ENCODE data around the gene UBE2L3.
"Not testable (repeated sequence)": the region's sequence is repeated elsewhere in the genome, so short reads cannot be mapped to it uniquely, and the experiment has no call there.

The UBE2L3 gene

DNA sequence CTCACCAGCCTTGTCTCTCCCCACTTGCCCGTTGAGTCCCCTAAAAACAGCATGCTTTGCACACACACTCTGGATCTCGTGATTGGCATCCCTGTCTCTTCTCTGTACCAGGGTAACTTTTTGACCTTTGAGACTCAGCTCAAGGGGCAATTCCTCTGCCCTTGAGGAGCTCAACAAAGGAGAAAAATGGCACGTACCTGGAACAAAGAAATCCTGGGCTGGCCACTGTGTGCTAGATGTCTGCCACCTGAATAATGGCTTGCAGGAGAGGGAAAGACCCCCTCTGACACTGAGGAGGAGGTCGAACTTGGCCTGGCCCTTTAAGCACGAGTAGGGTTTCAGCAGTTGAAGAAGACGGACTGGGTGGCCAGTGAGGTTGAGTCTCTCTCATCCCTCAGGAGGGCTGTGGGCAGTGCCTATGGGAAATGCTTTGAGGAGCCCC is 5.8 kb downstream of the UBE2L3 start:
- Histone ChIP-seq H3K4me3 (ENCODE audit: insufficient read depth, low read depth, low read length) (no peak overlapping the region), H3K4me1 (ENCODE audit: control insufficient read depth, insufficient read depth, low read length) (peaks cover 19% of the 10 kb centered on the region), H3K36me3 (ENCODE audit: control insufficient read depth, insufficient read depth, low read length) (no peaks in the 10 kb centered on the region), H3K9me3 (ENCODE audit: control insufficient read depth, low read length) (no peaks in the 10 kb centered on the region), H3K27me3 (ENCODE audit: control insufficient read depth, insufficient read depth, low read length, poor library complexity, severe bottlenecking) (no peaks in the 10 kb centered on the region), H3K27ac (ENCODE audit: insufficient read depth, low read depth, low read length, poor library complexity, severe bottlenecking) (no peak overlapping the region)
- 86 to 89% methylated on average over 6 of the region's 6 CpGs for WGBS, 2 experiments

GRCh38 chr22:21573750-21574494 is 6.4 kb downstream of the UBE2L3 start:
- Histone ChIP-seq H3K27ac (ENCODE audit: insufficient read depth, low read depth, low read length, poor library complexity, severe bottlenecking) (no peak overlapping the region), H3K27me3 (ENCODE audit: control insufficient read depth, insufficient read depth, low read length, poor library complexity, severe bottlenecking) (no peaks in the 10 kb centered on the region), H3K4me1 (ENCODE audit: control insufficient read depth, insufficient read depth, low read length) (peaks cover 15% of the 10 kb centered on the region), H3K9me3 (ENCODE audit: control insufficient read depth, low read length) (no peaks in the 10 kb centered on the region), H3K4me3 (ENCODE audit: insufficient read depth, low read depth, low read length) (no peak overlapping the region), H3K36me3 (ENCODE audit: control insufficient read depth, insufficient read depth, low read length) (no peaks in the 10 kb centered on the region)
- WGBS, 2 experiments, result 92 to 99% methylated on average over 5 of the region's 5 CpGs

GRCh38 chr22:21579474-21579851 is 11.9 kb downstream of the UBE2L3 start:
- 93 to 95% methylated on average over 6 of the region's 6 CpGs for WGBS, 2 experiments
- no peaks in the 10 kb centered on the region for H3K4me1 ChIP-seq (ENCODE audit: control insufficient read depth, insufficient read depth, low read length)
- H3K4me3 ChIP-seq (ENCODE audit: insufficient read depth, low read depth, low read length), result no peak overlapping the region
- no peaks in the 10 kb centered on the region for H3K36me3 ChIP-seq (ENCODE audit: control insufficient read depth, insufficient read depth, low read length)
- H3K27me3 ChIP-seq (ENCODE audit: control insufficient read depth, insufficient read depth, low read length, poor library complexity, severe bottlenecking), result no peaks in the 10 kb centered on the region
- no peaks in the 10 kb centered on the region for H3K9me3 ChIP-seq (ENCODE audit: control insufficient read depth, low read length)
- no peak overlapping the region for H3K27ac ChIP-seq (ENCODE audit: insufficient read depth, low read depth, low read length, poor library complexity, severe bottlenecking)

DNA sequence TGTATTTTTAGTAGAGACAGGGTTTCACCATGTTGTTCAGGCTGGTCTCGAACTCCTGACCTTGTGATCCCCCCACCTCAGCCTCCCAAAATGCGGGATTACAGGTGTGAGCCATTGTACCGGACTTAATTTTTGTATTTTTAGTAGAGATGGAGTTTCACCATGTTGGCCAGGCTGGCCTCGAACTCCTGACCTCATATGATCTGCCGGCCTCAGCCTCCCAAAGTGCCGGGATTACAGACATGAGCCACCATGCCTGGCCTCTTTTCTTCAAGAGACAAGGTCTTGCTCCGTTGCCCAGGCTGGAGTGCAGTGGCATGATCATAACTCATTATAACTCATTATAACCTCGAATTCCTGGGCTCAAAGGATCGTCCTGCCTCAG is 13.1 kb downstream of the UBE2L3 start:
- 91 to 94% methylated on average over 9 of the region's 9 CpGs for WGBS, 2 experiments
- not testable (repeated sequence) for H3K4me1 ChIP-seq (ENCODE audit: control insufficient read depth, insufficient read depth, low read length); H3K27ac ChIP-seq (ENCODE audit: insufficient read depth, low read depth, low read length, poor library complexity, severe bottlenecking); H3K36me3 ChIP-seq (ENCODE audit: control insufficient read depth, insufficient read depth, low read length); H3K9me3 ChIP-seq (ENCODE audit: control insufficient read depth, low read length); H3K27me3 ChIP-seq (ENCODE audit: control insufficient read depth, insufficient read depth, low read length, poor library complexity, severe bottlenecking); H3K4me3 ChIP-seq (ENCODE audit: insufficient read depth, low read depth, low read length)

DNA sequence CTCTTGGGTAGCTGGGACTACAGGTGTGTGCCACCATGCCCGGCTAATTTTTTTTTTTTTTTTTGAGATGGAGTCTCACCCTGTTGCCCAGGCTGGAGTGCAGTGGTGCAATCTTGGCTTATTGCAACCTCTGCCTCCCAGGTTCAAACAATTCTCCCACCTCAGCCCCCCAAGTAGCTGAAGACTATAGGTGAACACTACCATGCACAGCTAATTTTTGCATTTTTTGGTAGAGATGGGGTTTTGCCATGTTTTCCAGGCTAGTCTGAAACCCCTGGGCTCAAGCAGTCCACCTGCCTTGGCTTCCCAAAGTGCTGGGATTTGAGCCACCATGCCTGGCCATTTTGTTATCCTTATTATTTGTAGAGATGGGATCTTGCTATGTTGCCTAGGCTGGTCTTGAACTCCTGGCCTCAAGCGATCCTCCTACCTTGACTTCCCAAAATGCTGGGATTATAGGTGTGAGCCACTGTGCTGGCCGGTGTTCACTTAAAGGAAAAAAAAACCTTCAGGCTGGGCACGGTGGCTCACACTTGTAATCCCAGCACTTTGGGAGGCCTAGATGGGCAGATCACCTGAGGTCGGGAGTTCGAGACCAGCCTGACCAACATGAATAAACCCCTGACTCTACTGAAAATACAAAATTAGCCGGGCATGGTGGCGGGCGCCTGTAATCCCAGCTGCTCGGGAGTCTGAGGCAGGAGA is 13.6 kb downstream of the UBE2L3 start:
- not testable (repeated sequence) for H3K36me3 ChIP-seq (ENCODE audit: control insufficient read depth, insufficient read depth, low read length); H3K27me3 ChIP-seq (ENCODE audit: control insufficient read depth, insufficient read depth, low read length, poor library complexity, severe bottlenecking); H3K9me3 ChIP-seq (ENCODE audit: control insufficient read depth, low read length); H3K4me3 ChIP-seq (ENCODE audit: insufficient read depth, low read depth, low read length); H3K27ac ChIP-seq (ENCODE audit: insufficient read depth, low read depth, low read length, poor library complexity, severe bottlenecking); H3K4me1 ChIP-seq (ENCODE audit: control insufficient read depth, insufficient read depth, low read length)
- 92 to 94% methylated on average over 10 of the region's 10 CpGs for WGBS, 2 experiments

GRCh38 chr22:21582801-21583740 is 15.6 kb downstream of the UBE2L3 start:
- H3K4me1 ChIP-seq (ENCODE audit: control insufficient read depth, insufficient read depth, low read length), result no peaks in the 10 kb centered on the region
- 93 to 94% methylated on average over 10 of the region's 10 CpGs for WGBS, 2 experiments
- H3K36me3 ChIP-seq (ENCODE audit: control insufficient read depth, insufficient read depth, low read length), result no peaks in the 10 kb centered on the region
- no peak overlapping the region for H3K27ac ChIP-seq (ENCODE audit: insufficient read depth, low read depth, low read length, poor library complexity, severe bottlenecking)
- no peak overlapping the region for H3K4me3 ChIP-seq (ENCODE audit: insufficient read depth, low read depth, low read length)
- H3K9me3 ChIP-seq (ENCODE audit: control insufficient read depth, low read length), result no peaks in the 10 kb centered on the region
- H3K27me3 ChIP-seq (ENCODE audit: control insufficient read depth, insufficient read depth, low read length, poor library complexity, severe bottlenecking), result no peaks in the 10 kb centered on the region

- H3K27me3 ChIP-seq (ENCODE audit: control insufficient read depth, insufficient read depth, low read length, poor library complexity, severe bottlenecking), result no peaks in the 10 kb centered on the region
- H3K27ac ChIP-seq (ENCODE audit: insufficient read depth, low read depth, low read length, poor library complexity, severe bottlenecking), result no peak overlapping the region
- 95 to 100% methylated on average over 2 of the region's 2 CpGs for WGBS, 2 experiments
- no peaks in the 10 kb centered on the region for H3K9me3 ChIP-seq (ENCODE audit: control insufficient read depth, low read length)
- no peak overlapping the region for H3K4me3 ChIP-seq (ENCODE audit: insufficient read depth, low read depth, low read length)
- H3K36me3 ChIP-seq (ENCODE audit: control insufficient read depth, insufficient read depth, low read length), result no peaks in the 10 kb centered on the region
- H3K4me1 ChIP-seq (ENCODE audit: control insufficient read depth, insufficient read depth, low read length), result no peaks in the 10 kb centered on the region
Measured at GRCh38 chr22:21585389-21585788, 17.9 kb downstream of the UBE2L3 start.

GRCh38 chr22:21587803-21588611 is 20.5 kb downstream of the UBE2L3 start:
- no peaks in the 10 kb centered on the region for H3K9me3 ChIP-seq (ENCODE audit: control insufficient read depth, low read length)
- H3K4me1 ChIP-seq (ENCODE audit: control insufficient read depth, insufficient read depth, low read length), result no peaks in the 10 kb centered on the region
- no peaks in the 10 kb centered on the region for H3K27me3 ChIP-seq (ENCODE audit: control insufficient read depth, insufficient read depth, low read length, poor library complexity, severe bottlenecking)
- H3K4me3 ChIP-seq (ENCODE audit: insufficient read depth, low read depth, low read length), result no peak overlapping the region
- no peak overlapping the region for H3K27ac ChIP-seq (ENCODE audit: insufficient read depth, low read depth, low read length, poor library complexity, severe bottlenecking)
- 93 to 94% methylated on average over 4 of the region's 4 CpGs for WGBS, 2 experiments
- peaks cover under 1% of the 10 kb centered on the region for H3K36me3 ChIP-seq (ENCODE audit: control insufficient read depth, insufficient read depth, low read length)

DNA sequence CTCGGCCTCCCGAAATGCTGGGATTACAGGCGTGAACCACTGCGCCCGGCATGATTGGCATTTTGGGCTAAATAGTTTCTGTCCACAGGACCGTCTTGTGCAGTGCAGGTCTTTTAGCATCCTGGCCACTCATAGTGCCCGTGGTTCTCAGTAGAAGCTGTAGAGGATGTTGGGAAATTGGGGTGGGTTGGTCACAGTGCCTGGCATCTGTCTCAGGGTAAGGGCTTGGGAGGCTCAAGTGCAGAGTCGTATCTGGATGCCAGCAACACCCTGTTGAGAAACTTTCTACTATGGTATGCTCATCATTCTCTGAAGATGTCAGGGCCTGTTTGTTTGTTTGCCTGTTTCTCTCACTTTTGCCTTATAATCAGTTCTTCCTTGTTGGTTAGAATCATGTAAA is 21.9 kb downstream of the UBE2L3 start:
- Histone ChIP-seq H3K9me3 (ENCODE audit: control insufficient read depth, low read length) (no peaks in the 10 kb centered on the region), H3K27ac (ENCODE audit: insufficient read depth, low read depth, low read length, poor library complexity, severe bottlenecking) (no peak overlapping the region), H3K4me3 (ENCODE audit: insufficient read depth, low read depth, low read length) (no peak overlapping the region), H3K36me3 (ENCODE audit: control insufficient read depth, insufficient read depth, low read length) (peaks cover 9% of the 10 kb centered on the region), H3K4me1 (ENCODE audit: control insufficient read depth, insufficient read depth, low read length) (no peaks in the 10 kb centered on the region), H3K27me3 (ENCODE audit: control insufficient read depth, insufficient read depth, low read length, poor library complexity, severe bottlenecking) (no peaks in the 10 kb centered on the region)
- 91 to 97% methylated on average over 8 of the region's 8 CpGs for WGBS, 2 experiments
